H9 (cell line): ENCODE results near the gene EPHB2. TPM values are rescaled to one million over a fixed set of nuclear protein-coding genes. Genes with fewer than 3 reads are reported as not detected.

Experiments
- DNase-seq: peaks from one replicate; pipeline ENCODE4 v3.0.0-alpha.2; 2017
- H2AFZ ChIP-seq: one replicate; pipeline ENCODE4 v1.6.1; 2013; ENCODE audit warnings: mild to moderate bottlenecking, low read length, control low read depth, moderate library complexity
- H2AK5ac ChIP-seq: 2 replicates; pipeline ENCODE4 v1.6.1; 2013; ENCODE audit warnings: low read length, control low read depth, mixed read lengths; ENCODE audit not compliant: insufficient read length
- H2BK120ac ChIP-seq: one replicate; pipeline ENCODE4 v1.6.1; 2013; ENCODE audit warnings: low read depth, mild to moderate bottlenecking, low read length, control low read depth, inconsistent platforms; ENCODE audit not compliant: poor library complexity, severe bottlenecking
- H2BK12ac ChIP-seq: 2 replicates; pipeline ENCODE4 v1.6.1; 2013; ENCODE audit warnings: low read length, control low read depth, mixed read lengths, low read depth; ENCODE audit not compliant: insufficient read length
- H2BK15ac ChIP-seq: 2 replicates; pipeline ENCODE4 v1.6.1; 2013; ENCODE audit warnings: low read depth, low read length, control low read depth
- H2BK20ac ChIP-seq: one replicate; pipeline ENCODE4 v1.6.1; 2013; ENCODE audit warnings: low read depth, mild to moderate bottlenecking, low read length, control low read depth, inconsistent platforms; ENCODE audit not compliant: poor library complexity, severe bottlenecking
- H2BK5ac ChIP-seq: 2 replicates; pipeline ENCODE4 v1.6.1; 2013; ENCODE audit warnings: low read length, control low read depth, mixed read lengths; ENCODE audit not compliant: insufficient read length
- H3K14ac ChIP-seq: 2 replicates; pipeline ENCODE4 v1.6.1; 2013; ENCODE audit warnings: low read length, control low read depth; ENCODE audit not compliant: insufficient read depth
- H3K18ac ChIP-seq: 2 replicates; pipeline ENCODE4 v1.6.1; 2013; ENCODE audit warnings: low read depth, mild to moderate bottlenecking, mixed read lengths, low read length, control low read depth; ENCODE audit not compliant: insufficient read length
- H3K23ac ChIP-seq: 2 replicates; pipeline ENCODE4 v1.6.1; 2013; ENCODE audit warnings: low read length, control low read depth, mixed read lengths, low read depth; ENCODE audit not compliant: insufficient read length
- H3K23me2 ChIP-seq: 2 replicates; pipeline ENCODE4 v1.6.1; 2013; ENCODE audit warnings: low read depth, mild to moderate bottlenecking, mixed read lengths, low read length, control low read depth; ENCODE audit not compliant: insufficient read length, poor library complexity, severe bottlenecking
- H3K27ac ChIP-seq: 2 replicates; pipeline ENCODE4 v1.5.1; 2013; ENCODE audit warnings: low read length, control low read depth, mixed read lengths, low read depth; ENCODE audit not compliant: insufficient read length
- H3K27me3 ChIP-seq: 2 replicates; pipeline ENCODE4 v1.6.1; 2013; ENCODE audit warnings: low read length, control low read depth, inconsistent platforms; ENCODE audit not compliant: insufficient read depth
- H3K4ac ChIP-seq: 2 replicates; pipeline ENCODE4 v1.6.1; 2013; ENCODE audit warnings: low read depth, mild to moderate bottlenecking, control low read depth, inconsistent platforms, low read length, moderate library complexity
- H3K4me1 ChIP-seq: 2 replicates; pipeline ENCODE4 v1.6.1; 2013; ENCODE audit warnings: low read length, control low read depth, inconsistent platforms; ENCODE audit not compliant: insufficient read depth
- H3K4me2 ChIP-seq: 2 replicates; pipeline ENCODE4 v1.6.1; 2013; ENCODE audit warnings: low read length, control low read depth, mixed read lengths; ENCODE audit not compliant: insufficient read length, insufficient read depth
- H3K56ac ChIP-seq: 2 replicates; pipeline ENCODE4 v1.6.1; 2013; ENCODE audit warnings: low read depth, mild to moderate bottlenecking, mixed read lengths, low read length, control low read depth; ENCODE audit not compliant: insufficient read length
- H3K79me1 ChIP-seq: 2 replicates; pipeline ENCODE4 v1.6.1; 2013; ENCODE audit warnings: low read depth, mild to moderate bottlenecking, moderate library complexity, low read length, control low read depth, inconsistent platforms; ENCODE audit not compliant: insufficient read depth, poor library complexity, severe bottlenecking
- H3K79me2 ChIP-seq: 2 replicates; pipeline ENCODE4 v1.6.1; 2013; ENCODE audit warnings: low read length, control low read depth, inconsistent platforms; ENCODE audit not compliant: insufficient read depth
- H3K9ac ChIP-seq: 2 replicates; pipeline ENCODE4 v1.6.1; 2013; ENCODE audit warnings: low read length, control low read depth, mixed read lengths; ENCODE audit not compliant: insufficient read length; ENCODE audit errors: extremely low read depth
- H3K9me3 ChIP-seq: one replicate; pipeline ENCODE4 v1.6.1; 2013; ENCODE audit warnings: low read depth, low read length, inconsistent platforms; ENCODE audit not compliant: control insufficient read depth
- H3T11ph ChIP-seq: one replicate; pipeline ENCODE4 v1.6.1; 2013; ENCODE audit warnings: mild to moderate bottlenecking, low read length, control low read depth, inconsistent platforms
- H4K20me1 ChIP-seq: one replicate; pipeline ENCODE4 v1.6.1; 2013; ENCODE audit not compliant: control insufficient read depth, insufficient read length, insufficient read depth
- H4K5ac ChIP-seq: 2 replicates; pipeline ENCODE4 v1.6.1; 2013; ENCODE audit warnings: low read depth, mild to moderate bottlenecking, mixed read lengths, low read length, control low read depth; ENCODE audit not compliant: insufficient read length
- H4K8ac ChIP-seq: replicated peaks from 2 replicates; pipeline ENCODE4 v1.6.1; 2013; ENCODE audit warnings: low read length, control low read depth, mixed read lengths, low read depth; ENCODE audit not compliant: insufficient read length
- H4K91ac ChIP-seq: 2 replicates; pipeline ENCODE4 v1.6.1; 2013; ENCODE audit warnings: low read depth, mild to moderate bottlenecking, moderate library complexity, mixed read lengths, low read length, control low read depth; ENCODE audit not compliant: insufficient read length
- H3K27ac Mint-ChIP-seq, 3 experiments: 2 replicates in 2 of 3; 3 replicates in 1 of 3; pipeline ENCODE4 v1.8.0; 2020 to 2021; ENCODE audit warnings: mixed read lengths in 3 of 3, mild to moderate bottlenecking in 1 of 3, moderate library complexity in 1 of 3
- H3K27me3 Mint-ChIP-seq: 2 replicates; pipeline ENCODE4 v1.8.0; 2021; ENCODE audit warnings: low read depth, mild to moderate bottlenecking, moderate library complexity, mixed read lengths
- H3K36me3 Mint-ChIP-seq, 3 experiments: 2 replicates in 2 of 3; 3 replicates in 1 of 3; pipeline ENCODE4 v1.8.0; 2020 to 2021; ENCODE audit warnings: low read depth in 3 of 3, mixed read lengths in 3 of 3; ENCODE audit not compliant: insufficient read depth in 1 of 3
- H3K4me1 Mint-ChIP-seq, 2 experiments: 2 replicates each; pipeline ENCODE4 v1.8.0; 2020; ENCODE audit warnings: mixed read lengths in 2 of 2
- H3K4me3 Mint-ChIP-seq, 2 experiments: 2 replicates in 1 of 2; 3 replicates in 1 of 2; pipeline ENCODE4 v1.8.0; 2020 to 2021; ENCODE audit warnings: mild to moderate bottlenecking in 2 of 2, mixed read lengths in 2 of 2, moderate library complexity in 1 of 2
- H3K9me3 Mint-ChIP-seq, 2 experiments: 2 replicates in 1 of 2; 3 replicates in 1 of 2; pipeline ENCODE4 v1.8.0; 2020; ENCODE audit warnings: mild to moderate bottlenecking in 2 of 2, mixed read lengths in 2 of 2, moderate library complexity in 1 of 2
- CTCF ChIP-seq: fragments of 200-600 bp; sonication (generic); conservative IDR thresholded peaks from 3 replicates; pipeline ENCODE4 v1.8.0; 2021; ENCODE audit warnings: antibody characterized with exemption, mild to moderate bottlenecking
- WGBS: extraction: QIAGEN DNeasy Blood & Tissue Kit; methylation state at CpG from one replicate; pipeline ENCODE4 v1.1.7; 2013; ENCODE audit warnings: missing lambda C conversion rate, low lambda C conversion rate, mixed read lengths; ENCODE audit not compliant: insufficient read length; ENCODE audit errors: extremely low coverage; 5-methylcytosine and 5-hydroxymethylcytosine counted together
- total RNA-seq: library from RNA; stranded (reverse); gene quantifications from 2 replicates; pipeline ENCODE4 v1.2.1, GENCODE V29; 2021

Gene EPHB2
- total RNA-seq, 1 experiment from 2014 or later = 9.5 TPM

GRCh38 chr1:22721122-22721873 is 10.7 kb downstream of the EPHB2 start:
- no peak overlapping the region for H3K4me3 Mint-ChIP-seq
- Histone ChIP-seq H4K8ac (no peak overlapping the region), H4K20me1 (no peaks in the 10 kb centered on the region), H3K27ac (no peak overlapping the region), H2BK120ac (no peak overlapping the region), H4K5ac (no peak overlapping the region), H3K56ac (no peak overlapping the region), H3K79me1 (no peaks in the 10 kb centered on the region), H2BK20ac (no peak overlapping the region), H3K27me3 (no peaks in the 10 kb centered on the region), H3K9ac (no peak overlapping the region), H3K23me2 (no peaks in the 10 kb centered on the region), H2BK15ac (no peak overlapping the region), H2BK5ac (no peak overlapping the region), H2BK12ac (no peak overlapping the region), H3K4ac (no peak overlapping the region), H3K4me1 (no peaks in the 10 kb centered on the region), H4K91ac (no peak overlapping the region), H2AK5ac (no peak overlapping the region), H3T11ph (no peak overlapping the region), H3K79me2 (no peaks in the 10 kb centered on the region), H3K18ac (no peak overlapping the region), H3K23ac (no peak overlapping the region), H2AFZ (no peak overlapping the region), H3K4me2 (no peak overlapping the region), H3K14ac (no peak overlapping the region), H3K9me3 (no peaks in the 10 kb centered on the region)
- peaks cover 1% of the 10 kb centered on the region for H3K27me3 Mint-ChIP-seq
- no CpG with 5 or more reads among the region's 10 CpGs for WGBS
- H3K4me1 Mint-ChIP-seq = peaks cover 18 to 21% of the 10 kb centered on the region in 2 experiments
- no peaks in the 10 kb centered on the region; a peak in 1 of 7 replicates for H3K36me3 Mint-ChIP-seq
- no peak overlapping the region for H3K27ac Mint-ChIP-seq
- H3K9me3 Mint-ChIP-seq = no peaks in the 10 kb centered on the region
- TF ChIP-seq CTCF = no peak
- no peak for DNase-seq
